Measurements from ENCODE around the gene HBM.
A peak's percentile ranks its signal among the peaks of the same experiment; 100 is the strongest.

Gene HBM

DNA sequence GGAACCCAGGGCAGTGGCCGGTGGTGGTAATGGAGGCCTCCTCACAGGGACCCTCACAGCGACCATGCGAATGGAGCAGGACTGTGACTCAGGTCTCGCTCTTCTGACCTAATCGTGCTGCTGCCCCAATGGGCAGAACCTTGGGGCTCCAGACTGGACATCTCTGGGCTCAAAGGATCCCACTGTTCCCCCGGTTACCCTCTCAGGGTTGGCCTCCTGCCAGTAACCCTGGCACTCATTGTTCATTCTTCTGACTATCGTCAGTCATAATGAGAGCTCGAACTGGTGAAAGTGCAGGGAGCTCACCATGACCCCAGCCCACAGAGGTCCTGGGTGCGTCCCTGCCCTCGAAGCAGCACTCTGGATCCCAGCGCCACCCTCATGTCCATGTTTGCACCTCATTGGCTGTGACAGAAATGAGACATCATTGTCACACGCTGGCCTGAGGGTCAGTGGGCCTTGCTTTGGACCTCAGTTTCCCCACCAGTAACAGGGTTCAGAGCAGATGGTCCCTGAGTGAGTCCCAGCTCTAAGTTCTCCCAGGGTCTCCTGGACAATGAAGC lies 23.3 kb upstream of the HBM start:
- no peaks in the 10 kb centered on the region for H3K9me3 ChIP-seq (ENCODE audit: insufficient read depth, low read depth, low read length)
- H2AFZ ChIP-seq (ENCODE audit: insufficient read depth, low read length, poor library complexity), result no peak overlapping the region
- H4K8ac ChIP-seq (ENCODE audit: low read depth, low read length), result no peak overlapping the region
- peaks cover 2% of the 10 kb centered on the region for H3K79me2 ChIP-seq (ENCODE audit: control insufficient read depth, insufficient read depth, low read length, poor library complexity)
- no peaks in the 10 kb centered on the region for H3K36me3 ChIP-seq (ENCODE audit: control insufficient read depth in 1 of 2, insufficient read depth in 2 of 2, low read length in 2 of 2)
- H3K27ac ChIP-seq (ENCODE audit: low read depth, low read length), result no peak overlapping the region
- no peak overlapping the region for H2BK120ac ChIP-seq (ENCODE audit: insufficient read depth, low read length, poor library complexity)
- H4K12ac ChIP-seq (ENCODE audit: low read depth, low read length), result no peak overlapping the region
- H3K4me1 ChIP-seq (ENCODE audit: control insufficient read depth in 1 of 2, insufficient read depth in 2 of 2, low read length in 2 of 2), result no peaks in the 10 kb centered on the region
- no peak overlapping the region for H2AK5ac ChIP-seq (ENCODE audit: low read length)
- no peak overlapping the region for H2BK12ac ChIP-seq (ENCODE audit: low read length)
- WGBS (ENCODE audit: extremely low coverage, insufficient coverage, insufficient read length), result no CpG with 5 or more reads among the region's 12 CpGs
- H3K14ac ChIP-seq (ENCODE audit: low read length), result no peak overlapping the region
- no peaks in the 10 kb centered on the region for H3K27me3 ChIP-seq (ENCODE audit: insufficient read depth, low read length)
- no peak overlapping the region for H3K18ac ChIP-seq (ENCODE audit: low read length)
- no peak overlapping the region for H3K23ac ChIP-seq (ENCODE audit: low read length)
- no peak for DNase-seq
- no peak overlapping the region for H3K4me3 ChIP-seq (ENCODE audit: low read depth, low read length)
- H2BK5ac ChIP-seq (ENCODE audit: low read depth, low read length, poor library complexity), result no peak overlapping the region
- H3K79me1 ChIP-seq (ENCODE audit: low read length), result peaks cover 6% of the 10 kb centered on the region
- no peak overlapping the region for H3K4ac ChIP-seq (ENCODE audit: low read depth, low read length)
- no peak overlapping the region for H4K91ac ChIP-seq (ENCODE audit: low read depth, low read length)
- H3K9ac ChIP-seq (ENCODE audit: low read length), result no peak overlapping the region
- no peak overlapping the region for H3K4me2 ChIP-seq (ENCODE audit: low read length)

DNA sequence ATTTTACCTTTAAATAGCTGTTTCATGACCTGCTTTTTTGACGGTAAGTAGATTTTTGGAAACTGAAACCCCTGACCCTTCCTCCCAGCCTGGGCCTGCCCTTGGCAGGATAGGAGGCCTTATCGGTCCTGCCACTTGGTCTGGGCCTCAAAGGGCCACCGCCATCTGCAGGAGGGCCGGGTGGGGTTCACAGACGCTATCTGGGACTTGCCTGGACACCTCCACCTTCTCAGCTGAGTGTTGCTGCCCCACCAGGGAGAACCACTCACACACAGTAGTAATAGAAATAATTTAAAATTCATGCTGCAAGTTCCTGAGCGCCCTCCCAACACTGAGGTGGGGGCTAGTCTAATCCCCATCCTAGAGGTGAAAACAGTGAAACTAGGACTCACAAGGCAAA lies 22.7 kb upstream of the HBM start:
- no CpG with 5 or more reads among the region's 6 CpGs for WGBS (ENCODE audit: extremely low coverage, insufficient coverage, insufficient read length)
- Histone ChIP-seq H4K12ac (ENCODE audit: low read depth, low read length) (no peak overlapping the region), H3K14ac (ENCODE audit: low read length) (no peak overlapping the region)

DNA sequence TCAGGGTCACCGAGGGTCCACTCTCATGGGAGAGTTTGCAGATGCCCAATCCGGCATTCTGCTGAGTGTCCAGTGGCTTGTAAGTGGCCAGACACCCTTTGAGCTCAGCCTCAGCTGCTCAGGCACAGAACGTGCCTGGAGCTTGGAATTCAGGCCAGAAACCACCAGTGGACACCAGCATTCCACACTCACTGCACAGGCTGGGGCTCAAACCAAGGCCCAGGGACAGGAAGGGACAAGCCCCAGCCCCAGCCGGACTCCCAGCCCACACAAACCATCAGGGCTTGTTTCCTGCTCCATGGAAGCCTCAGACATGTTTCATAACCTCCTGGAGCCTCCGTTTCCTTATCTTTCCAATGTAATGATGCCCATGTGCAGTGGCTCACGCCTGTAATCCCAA lies 22.3 kb upstream of the HBM start:
- H3K23ac ChIP-seq (ENCODE audit: low read length), result no peak overlapping the region
- H2BK5ac ChIP-seq (ENCODE audit: low read depth, low read length, poor library complexity), result no peak overlapping the region
- H3K9ac ChIP-seq (ENCODE audit: low read length), result no peak overlapping the region
- peak overlapping the region; percentile 10 for H4K91ac ChIP-seq (ENCODE audit: low read depth, low read length)
- no peaks in the 10 kb centered on the region for H3K79me2 ChIP-seq (ENCODE audit: control insufficient read depth, insufficient read depth, low read length, poor library complexity)
- no peak overlapping the region for H3K4me3 ChIP-seq (ENCODE audit: low read depth, low read length)
- WGBS (ENCODE audit: extremely low coverage, insufficient coverage, insufficient read length), result no CpG with 5 or more reads among the region's 6 CpGs
- no peak overlapping the region for H2BK12ac ChIP-seq (ENCODE audit: low read length)
- no peak overlapping the region for H2AFZ ChIP-seq (ENCODE audit: insufficient read depth, low read length, poor library complexity)
- H4K12ac ChIP-seq (ENCODE audit: low read depth, low read length), result no peak overlapping the region
- H3K4me2 ChIP-seq (ENCODE audit: low read length), result no peak overlapping the region
- H3K27me3 ChIP-seq (ENCODE audit: insufficient read depth, low read length), result no peaks in the 10 kb centered on the region
- H3K4me1 ChIP-seq (ENCODE audit: control insufficient read depth in 1 of 2, insufficient read depth in 2 of 2, low read length in 2 of 2), result no peaks in the 10 kb centered on the region
- no peak for DNase-seq
- no peaks in the 10 kb centered on the region for H3K36me3 ChIP-seq (ENCODE audit: control insufficient read depth in 1 of 2, insufficient read depth in 2 of 2, low read length in 2 of 2)
- no peaks in the 10 kb centered on the region for H3K9me3 ChIP-seq (ENCODE audit: insufficient read depth, low read depth, low read length)
- no peak overlapping the region for H3K4ac ChIP-seq (ENCODE audit: low read depth, low read length)
- H3K79me1 ChIP-seq (ENCODE audit: low read length), result peaks cover 4% of the 10 kb centered on the region
- no peak overlapping the region for H2BK120ac ChIP-seq (ENCODE audit: insufficient read depth, low read length, poor library complexity)
- no peak overlapping the region for H3K27ac ChIP-seq (ENCODE audit: low read depth, low read length)
- H2AK5ac ChIP-seq (ENCODE audit: low read length), result no peak overlapping the region
- H3K18ac ChIP-seq (ENCODE audit: low read length), result no peak overlapping the region
- H4K8ac ChIP-seq (ENCODE audit: low read depth, low read length), result no peak overlapping the region
- H3K14ac ChIP-seq (ENCODE audit: low read length), result no peak overlapping the region

More for the DNA sequence above, 22.7 kb upstream of the HBM start:
- Histone ChIP-seq H4K91ac (ENCODE audit: low read depth, low read length) (no peak overlapping the region), H3K23ac (ENCODE audit: low read length) (no peak overlapping the region), H2BK12ac (ENCODE audit: low read length) (no peak overlapping the region), H3K4me2 (ENCODE audit: low read length) (no peak overlapping the region), H3K4ac (ENCODE audit: low read depth, low read length) (no peak overlapping the region), H3K36me3 (ENCODE audit: control insufficient read depth in 1 of 2, insufficient read depth in 2 of 2, low read length in 2 of 2) (no peaks in the 10 kb centered on the region), H2BK5ac (ENCODE audit: low read depth, low read length, poor library complexity) (no peak overlapping the region), H3K27ac (ENCODE audit: low read depth, low read length) (no peak overlapping the region), H3K4me1 (ENCODE audit: control insufficient read depth in 1 of 2, insufficient read depth in 2 of 2, low read length in 2 of 2) (no peaks in the 10 kb centered on the region), H4K8ac (ENCODE audit: low read depth, low read length) (no peak overlapping the region), H3K4me3 (ENCODE audit: low read depth, low read length) (no peak overlapping the region), H3K9me3 (ENCODE audit: insufficient read depth, low read depth, low read length) (no peaks in the 10 kb centered on the region), H3K18ac (ENCODE audit: low read length) (no peak overlapping the region), H2AFZ (ENCODE audit: insufficient read depth, low read length, poor library complexity) (no peak overlapping the region), H3K79me1 (ENCODE audit: low read length) (peaks cover 4% of the 10 kb centered on the region), H3K79me2 (ENCODE audit: control insufficient read depth, insufficient read depth, low read length, poor library complexity) (peaks cover under 1% of the 10 kb centered on the region), H3K27me3 (ENCODE audit: insufficient read depth, low read length) (no peaks in the 10 kb centered on the region), H3K9ac (ENCODE audit: low read length) (no peak overlapping the region), H2AK5ac (ENCODE audit: low read length) (no peak overlapping the region), H2BK120ac (ENCODE audit: insufficient read depth, low read length, poor library complexity) (no peak overlapping the region)
- DNase-seq, result no peak

DNA sequence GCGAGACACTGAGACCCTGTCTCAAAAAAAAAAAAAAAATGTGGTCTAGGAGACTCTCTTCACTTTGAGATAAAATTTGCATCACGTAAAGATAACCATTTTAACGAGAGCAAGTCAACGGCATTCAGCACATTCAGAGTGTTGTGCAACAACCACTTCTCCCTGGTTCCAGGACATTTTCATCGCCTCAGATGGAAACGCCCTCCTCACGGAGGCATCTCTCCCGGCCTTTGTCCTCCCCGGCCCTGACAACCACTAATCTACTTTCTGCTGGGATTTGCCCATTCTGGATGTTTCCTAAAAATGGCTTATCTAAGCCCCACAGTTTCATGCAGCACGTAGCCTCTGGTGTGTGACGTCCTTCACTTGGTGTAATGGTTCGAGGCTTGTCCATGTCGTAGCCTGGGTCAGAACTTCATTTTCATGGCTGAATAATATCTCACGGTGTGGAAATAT lies 21.0 kb upstream of the HBM start:
- Histone ChIP-seq H4K91ac (ENCODE audit: low read depth, low read length) (no peak overlapping the region), H3K79me1 (ENCODE audit: low read length) (no peaks in the 10 kb centered on the region), H3K18ac (ENCODE audit: low read length) (no peak overlapping the region), H3K4ac (ENCODE audit: low read depth, low read length) (no peak overlapping the region), H3K9me3 (ENCODE audit: insufficient read depth, low read depth, low read length) (no peaks in the 10 kb centered on the region), H3K4me1 (ENCODE audit: control insufficient read depth in 1 of 2, insufficient read depth in 2 of 2, low read length in 2 of 2) (no peaks in the 10 kb centered on the region), H3K27ac (ENCODE audit: low read depth, low read length) (no peak overlapping the region), H2BK5ac (ENCODE audit: low read depth, low read length, poor library complexity) (no peak overlapping the region), H3K79me2 (ENCODE audit: control insufficient read depth, insufficient read depth, low read length, poor library complexity) (no peaks in the 10 kb centered on the region), H3K9ac (ENCODE audit: low read length) (no peak overlapping the region), H2BK12ac (ENCODE audit: low read length) (no peak overlapping the region), H3K4me2 (ENCODE audit: low read length) (no peak overlapping the region), H2AFZ (ENCODE audit: insufficient read depth, low read length, poor library complexity) (no peak overlapping the region), H3K27me3 (ENCODE audit: insufficient read depth, low read length) (no peaks in the 10 kb centered on the region), H2AK5ac (ENCODE audit: low read length) (no peak overlapping the region), H2BK120ac (ENCODE audit: insufficient read depth, low read length, poor library complexity) (no peak overlapping the region), H3K14ac (ENCODE audit: low read length) (no peak overlapping the region), H4K12ac (ENCODE audit: low read depth, low read length) (no peak overlapping the region), H3K36me3 (ENCODE audit: control insufficient read depth in 1 of 2, insufficient read depth in 2 of 2, low read length in 2 of 2) (no peaks in the 10 kb centered on the region), H3K4me3 (ENCODE audit: low read depth, low read length) (no peak overlapping the region), H3K23ac (ENCODE audit: low read length) (no peak overlapping the region), H4K8ac (ENCODE audit: low read depth, low read length) (no peak overlapping the region)
- WGBS (ENCODE audit: extremely low coverage, insufficient coverage, insufficient read length), result no CpG with 5 or more reads among the region's 14 CpGs
- peak; percentile 45 to 75 for DNase-seq

Measured in trophoblast cell (in vitro differentiated cells and primary cell).